ENCODE results near the gene SLC8A2.
"Not testable (repeated sequence)": the region's sequence is repeated elsewhere in the genome, so short reads cannot be mapped to it uniquely, and the experiment has no call there.

Gene SLC8A2

DNA sequence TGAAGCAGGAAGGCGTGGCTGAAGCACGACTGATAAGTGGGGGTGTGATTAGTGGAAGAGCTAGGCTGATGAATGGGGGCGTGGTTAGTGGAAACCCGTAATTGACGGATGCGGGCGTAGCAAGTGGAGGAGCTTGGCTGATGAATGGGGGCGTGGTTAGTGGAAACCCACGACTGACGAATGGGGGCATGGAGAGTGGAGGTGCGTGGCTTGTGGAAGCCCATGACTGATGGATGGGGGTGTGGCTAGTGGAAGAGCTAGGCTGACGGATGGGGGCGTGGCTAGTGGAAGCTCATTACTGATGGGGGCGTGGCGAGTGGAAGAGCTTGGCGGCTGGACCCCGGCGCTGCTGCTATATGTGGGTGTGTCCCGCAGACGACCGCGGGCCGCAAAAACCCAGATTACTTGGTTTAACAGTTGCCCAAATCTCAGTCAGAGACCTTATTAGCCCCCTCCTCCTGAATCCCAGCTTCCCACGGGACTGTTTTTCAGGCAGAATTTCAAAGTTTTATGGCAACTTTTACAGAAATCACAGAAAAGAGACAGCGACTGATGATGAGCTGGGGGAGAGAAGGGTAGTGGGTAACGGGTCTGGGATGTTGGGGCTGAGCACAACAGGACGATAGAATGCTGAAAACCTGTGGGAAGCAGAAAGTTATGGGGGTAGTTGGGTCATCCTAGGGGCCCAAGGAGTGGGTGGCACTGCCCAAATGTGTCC is 43.4 kb downstream of the SLC8A2 start:
- DNase-seq = peak; percentile 78

GRCh38 chr19:47427241-47428176 is 44.2 kb downstream of the SLC8A2 start:
- DNase-seq = peak; percentile 31

GRCh38 chr19:47423203-47423882 is 48.4 kb downstream of the SLC8A2 start:
- DNase-seq = no peak

- DNase-seq = no peak
Observed at GRCh38 chr19:47422417-47423163, 49.1 kb downstream of the SLC8A2 start.

DNA sequence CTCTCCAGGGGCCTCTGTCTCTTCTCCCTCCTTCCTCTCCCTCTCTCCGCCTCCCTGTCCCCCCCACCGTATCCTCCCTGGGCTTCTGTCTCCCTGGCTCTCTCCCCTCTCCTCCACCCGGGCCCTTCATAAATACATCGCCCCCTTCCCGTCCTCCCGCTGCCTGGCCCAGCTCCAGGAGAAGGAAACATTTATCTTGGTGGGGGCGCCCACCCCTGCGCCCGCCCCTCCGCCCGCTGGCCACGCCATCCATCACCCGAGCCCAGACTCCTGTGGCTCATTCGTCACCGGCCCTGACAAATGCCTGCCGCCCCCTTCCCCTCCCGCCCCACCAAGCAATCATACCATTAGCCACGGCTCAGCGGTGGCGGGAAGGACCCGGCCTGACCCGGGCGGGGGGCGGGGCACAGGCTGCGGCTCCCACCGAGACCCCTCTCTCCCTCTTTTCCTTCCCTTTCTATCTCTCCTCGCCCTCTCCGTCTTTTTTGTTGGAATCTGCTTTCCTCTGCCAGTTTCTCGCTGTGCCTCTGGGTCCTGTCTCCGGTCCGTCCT is 49.8 kb downstream of the SLC8A2 start:
- no peak for DNase-seq

GRCh38 chr19:47421244-47421786 is 50.4 kb downstream of the SLC8A2 start:
- DNase-seq = no peak

- DNase-seq = no peak
Observed at GRCh38 chr19:47419789-47420188, 51.9 kb downstream of the SLC8A2 start.

- no peak for DNase-seq
Observed at GRCh38 chr19:47419030-47419783, 52.5 kb downstream of the SLC8A2 start, which contains the start of gene MEIS3. Gene MEIS3, minus strand, starts transcription at chr19:47419527. Its CDS starts 446 bp downstream, at chr19:47419081.

GRCh38 chr19:47418692-47419029 is 53.0 kb downstream of the SLC8A2 start:
- no peak for DNase-seq

- no peak for DNase-seq
Observed at GRCh38 chr19:47417746-47418691, 53.7 kb downstream of the SLC8A2 start.

DNA sequence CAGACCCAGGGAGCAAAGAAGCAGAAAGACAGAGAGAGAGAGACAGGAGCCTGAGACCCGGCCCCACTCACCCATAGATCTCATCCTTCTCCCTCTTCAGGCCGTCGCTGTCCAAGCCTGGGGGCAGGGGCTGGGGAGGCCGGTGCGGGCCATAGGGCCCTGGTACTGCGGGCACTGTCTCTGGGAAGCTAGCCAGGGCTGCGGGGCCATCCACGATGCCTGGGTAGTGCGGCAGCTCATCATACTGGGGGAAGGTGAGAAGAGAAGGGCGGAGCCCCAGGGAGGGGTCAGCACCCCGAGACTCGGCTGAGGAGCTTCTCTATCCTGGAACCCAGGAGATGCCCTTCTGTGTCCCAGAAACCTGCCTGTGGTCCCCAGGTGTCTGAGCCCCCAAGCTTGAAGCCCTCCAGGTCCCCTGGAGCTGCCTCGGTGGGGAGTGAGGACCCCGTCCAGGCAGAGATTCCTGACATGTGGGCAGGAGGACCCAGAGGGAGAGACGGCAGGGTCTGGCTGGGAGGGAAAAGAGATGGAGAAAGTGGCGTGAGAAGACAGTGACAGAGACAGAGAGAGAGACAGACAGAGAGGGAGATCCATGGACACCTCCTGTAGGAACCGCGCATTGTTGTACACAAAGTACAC is 54.5 kb downstream of the SLC8A2 start:
- no peak for DNase-seq

- no peak for DNase-seq
Observed at GRCh38 chr19:47416643-47416985, 55.1 kb downstream of the SLC8A2 start.

GRCh38 chr19:47415953-47416642 is 55.6 kb downstream of the SLC8A2 start:
- DNase-seq = no peak

DNA sequence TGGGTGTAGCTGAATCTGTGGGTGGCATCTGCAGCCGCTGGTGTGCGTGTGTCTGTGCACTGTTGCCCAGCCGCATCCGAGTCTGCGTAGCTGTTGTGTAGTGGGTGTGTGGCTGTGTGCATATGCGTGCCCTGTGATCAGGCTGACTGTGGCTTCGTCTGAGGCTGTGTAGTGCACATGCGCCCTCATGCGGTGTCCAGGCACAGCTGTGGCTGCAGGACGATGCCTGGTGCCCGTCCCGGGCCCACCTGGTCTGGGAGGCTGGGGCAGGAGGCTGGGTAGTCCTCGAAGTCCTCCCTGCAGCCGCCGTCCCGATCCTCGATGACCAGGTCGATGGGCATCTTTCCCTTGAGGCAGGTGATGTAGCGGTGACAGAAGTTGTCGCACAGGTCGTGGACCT is 57.2 kb downstream of the SLC8A2 start:
- DNase-seq = no peak

DNA sequence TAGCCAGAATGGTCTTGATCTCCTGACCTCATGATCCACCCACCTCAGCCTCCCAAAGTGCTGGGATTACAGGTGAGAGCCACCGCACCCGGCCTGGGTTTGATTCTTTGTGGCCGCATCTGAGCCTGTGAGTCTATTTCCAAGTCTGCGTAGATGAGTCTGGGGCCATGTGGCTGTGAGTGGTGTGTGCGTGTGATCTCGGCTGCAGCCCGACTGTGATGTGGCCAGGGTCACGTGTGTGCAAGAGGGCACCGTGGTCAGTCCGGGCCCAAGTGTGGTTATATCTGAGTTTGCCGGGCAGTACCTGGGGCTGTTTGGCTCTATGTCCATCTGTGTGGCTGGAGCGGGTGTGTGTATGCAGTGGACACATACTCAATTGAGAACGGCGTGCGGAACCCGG is 57.8 kb downstream of the SLC8A2 start:
- no peak for DNase-seq

GRCh38 chr19:47411696-47412095 is 60.0 kb downstream of the SLC8A2 start:
- DNase-seq = not testable (repeated sequence)

GRCh38 chr19:47411101-47411500 is 60.6 kb downstream of the SLC8A2 start:
- DNase-seq = no peak

GRCh38 chr19:47408156-47408938 is 63.3 kb downstream of the SLC8A2 start:
- DNase-seq = no peak
